DMS153 treated with DMSO at 0.1 percent for 48 hours (cell line): ENCODE measurements around the gene PPP1R13B.

Source experiments
- DNase-seq: peaks from one replicate; lab custom pipeline; 2025; ENCODE audit not compliant: unreplicated experiment; lab: John Stamatoyannopoulos, UW

The PPP1R13B gene

GRCh38 chr14:103745424-103745823 lies 102.0 kb downstream of the PPP1R13B start:
- no peak for DNase-seq

- no peak for DNase-seq
Measured at GRCh38 chr14:103744621-103745395, 102.6 kb downstream of the PPP1R13B start.

DNA sequence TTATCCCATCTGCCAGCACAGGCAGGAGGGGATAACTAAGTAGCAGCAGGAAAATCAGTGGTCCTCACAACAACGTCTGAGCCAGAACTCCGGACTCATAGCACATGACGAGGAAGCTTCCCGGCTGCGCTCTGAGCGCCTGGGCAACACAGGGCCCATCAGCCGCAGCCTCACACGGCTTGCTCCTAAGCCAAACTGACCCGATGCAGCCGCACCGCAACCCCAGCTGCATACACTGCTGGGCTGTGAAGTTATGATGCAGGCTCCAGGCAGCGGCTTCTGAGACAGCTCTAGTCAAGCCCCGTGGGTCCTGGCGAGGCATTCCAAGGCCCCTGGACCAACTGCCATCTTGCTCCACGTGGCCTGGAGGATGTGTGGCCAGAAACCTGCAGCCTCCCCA lies 103.7 kb downstream of the PPP1R13B start:
- DNase-seq, result no peak

DNA sequence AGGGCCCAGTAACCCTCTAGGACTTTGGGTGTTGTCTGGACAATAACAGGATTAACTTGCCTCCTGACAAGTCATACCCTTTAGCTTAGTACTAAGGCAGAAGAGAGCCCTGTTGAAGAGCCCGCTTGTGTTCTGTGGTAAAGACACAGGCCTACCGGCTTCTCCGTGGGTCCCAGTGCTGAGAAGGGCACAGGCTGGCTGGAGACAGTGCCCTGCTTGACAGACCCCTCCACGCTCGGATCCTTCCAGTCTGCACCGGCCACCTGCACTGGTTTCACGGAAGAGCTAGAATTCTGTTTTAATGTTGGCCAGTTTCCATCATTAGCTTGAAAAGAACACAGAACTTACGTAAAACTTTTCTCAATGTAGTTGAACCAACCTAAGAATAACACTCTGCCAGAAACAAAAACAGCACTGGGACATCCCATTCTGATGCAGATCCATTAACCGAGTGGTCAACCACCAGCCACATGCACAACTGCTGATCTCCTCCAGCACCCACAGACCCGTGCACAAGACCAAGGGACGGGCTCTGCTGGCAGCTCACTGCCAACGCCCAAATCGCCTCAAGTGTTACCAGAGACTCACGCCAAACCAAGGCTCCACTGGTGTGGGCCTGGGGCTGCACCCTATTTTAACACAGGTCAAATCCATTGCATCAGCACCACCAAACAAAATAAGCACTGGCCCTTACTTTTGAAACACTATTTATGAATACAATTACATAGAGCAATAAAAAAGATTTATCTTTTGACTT lies 104.7 kb downstream of the PPP1R13B start:
- DNase-seq, result no peak

GRCh38 chr14:103741876-103742275 lies 105.5 kb downstream of the PPP1R13B start:
- no peak for DNase-seq

DNA sequence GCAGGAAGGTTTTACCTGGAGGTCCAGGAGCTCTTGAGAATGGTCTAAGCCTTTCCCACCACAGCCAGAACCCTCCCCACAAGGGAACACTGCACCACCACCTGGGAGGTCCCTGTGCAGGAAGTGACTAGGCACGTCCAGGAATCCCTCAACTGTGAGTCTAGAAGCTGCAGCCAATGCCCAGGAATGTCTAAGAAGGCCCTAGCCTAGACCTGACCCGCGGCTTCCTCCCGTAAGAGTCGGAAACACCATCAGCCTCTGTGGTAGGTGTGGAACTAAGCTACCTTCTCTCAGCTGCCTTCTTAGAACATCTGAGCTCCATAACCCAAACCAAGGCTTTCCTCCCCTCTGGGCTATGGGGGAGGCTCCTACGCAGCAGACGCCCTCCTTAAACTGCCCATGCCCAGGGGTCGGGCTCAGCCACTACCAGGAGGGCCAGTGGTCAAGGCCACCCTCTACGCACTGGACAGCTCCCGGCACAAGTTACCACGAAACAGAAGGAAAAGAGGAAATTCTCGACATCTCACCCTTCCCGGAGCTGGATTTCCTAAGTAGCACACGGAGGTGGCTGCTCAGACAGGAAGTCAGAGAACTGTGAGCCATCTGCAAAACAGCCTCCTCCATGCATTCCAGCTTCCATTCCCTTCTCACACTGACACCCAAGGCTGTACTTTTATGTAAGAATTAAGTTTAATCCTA lies 106.2 kb downstream of the PPP1R13B start:
- DNase-seq, result no peak

DNA sequence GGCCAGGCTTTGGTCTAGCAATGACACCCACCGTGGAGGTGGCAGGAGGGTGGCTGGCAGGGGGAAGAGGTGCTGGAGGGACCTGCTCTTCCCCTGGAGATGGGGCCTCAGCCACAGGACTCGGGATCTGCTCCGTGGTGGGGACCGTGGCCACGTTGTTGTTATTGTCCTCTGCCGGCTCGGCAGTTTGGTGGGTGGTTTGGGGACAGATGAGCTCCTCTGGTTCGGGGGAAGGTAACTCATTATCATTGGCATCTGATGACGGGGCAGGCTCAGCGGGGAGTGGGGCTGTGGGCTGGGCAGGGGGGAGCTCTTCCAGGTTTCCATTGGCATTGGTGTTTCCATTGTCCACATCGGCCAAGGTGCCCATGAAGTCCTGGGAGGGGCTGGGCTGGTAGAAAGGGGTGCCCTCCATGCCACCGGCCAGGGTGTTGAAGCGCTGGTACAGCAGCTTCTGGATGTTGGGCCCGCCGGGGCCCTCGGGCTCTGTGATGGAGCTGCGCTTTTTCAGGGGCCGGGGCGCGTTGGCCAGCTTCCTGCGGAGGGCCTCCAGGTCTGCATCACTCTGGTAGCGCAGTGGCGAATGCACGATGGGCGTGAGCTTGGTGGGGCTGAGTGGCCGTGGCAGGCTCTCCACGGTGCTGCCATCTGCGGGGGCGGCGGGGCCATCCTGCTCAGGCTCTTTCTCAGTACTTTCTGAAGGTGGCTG lies 107.4 kb downstream of the PPP1R13B start:
- no peak for DNase-seq

DNA sequence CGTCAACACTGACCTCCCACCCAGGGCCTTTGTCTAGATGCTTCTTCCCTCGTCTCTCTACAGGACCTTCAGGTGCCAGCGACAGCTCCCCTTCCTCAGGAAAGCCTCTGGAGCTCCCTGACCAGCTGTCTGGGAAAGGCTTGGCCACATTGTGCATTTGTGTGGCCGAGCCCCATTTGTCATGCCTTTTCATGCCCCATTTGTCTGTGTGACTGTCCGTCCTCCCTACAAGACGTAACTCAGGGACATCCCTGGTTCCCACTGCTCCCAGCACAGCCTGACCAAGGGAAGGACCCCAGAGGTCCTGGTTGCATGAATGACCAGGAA lies 107.9 kb downstream of the PPP1R13B start:
- no peak for DNase-seq

GRCh38 chr14:103738701-103739451 lies 108.5 kb downstream of the PPP1R13B start:
- no peak for DNase-seq

- no peak for DNase-seq
Measured at GRCh38 chr14:103738166-103738565, 109.2 kb downstream of the PPP1R13B start.

GRCh38 chr14:103737432-103738045 lies 109.8 kb downstream of the PPP1R13B start:
- no peak for DNase-seq

GRCh38 chr14:103736546-103737431 lies 110.6 kb downstream of the PPP1R13B start:
- DNase-seq, result no peak

DNA sequence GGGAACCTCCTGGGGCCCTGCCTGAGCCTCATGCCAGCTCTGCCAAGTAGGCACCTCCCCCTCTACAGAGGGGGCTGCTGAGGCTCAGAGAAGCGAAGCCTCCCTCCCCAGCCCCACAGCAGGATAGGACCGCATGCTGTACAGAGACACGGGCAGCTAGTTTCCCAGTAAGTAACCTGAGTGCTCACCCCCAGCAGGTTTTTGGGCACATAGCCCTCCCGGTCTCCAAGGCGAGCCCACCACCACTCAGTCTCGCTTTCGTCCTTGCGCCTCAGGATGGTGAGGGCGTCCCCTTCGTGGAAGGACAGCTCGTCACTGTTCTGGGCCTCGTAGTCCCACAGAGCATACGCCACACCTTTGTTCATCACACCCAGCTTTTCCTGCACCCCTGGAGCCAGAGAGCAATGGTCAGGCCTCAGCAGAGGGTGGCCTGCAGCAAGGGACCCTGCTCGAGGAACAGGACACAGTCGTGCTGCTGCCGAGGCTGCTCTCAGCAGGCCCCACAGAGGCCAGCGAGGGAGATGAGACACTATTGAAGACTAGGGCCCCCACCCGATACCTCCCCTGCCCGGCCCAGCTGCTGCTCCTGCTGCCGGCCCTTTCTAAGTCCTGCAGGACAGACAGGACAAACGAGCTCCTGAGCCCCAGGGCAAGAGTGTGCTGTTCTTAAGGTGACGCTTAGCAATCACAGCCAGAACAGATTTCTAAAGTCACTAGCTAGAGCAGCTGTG lies 111.4 kb downstream of the PPP1R13B start:
- DNase-seq, result no peak

- DNase-seq, result no peak
Measured at GRCh38 chr14:103735439-103735814, 111.9 kb downstream of the PPP1R13B start.

GRCh38 chr14:103735022-103735421 lies 112.4 kb downstream of the PPP1R13B start:
- DNase-seq, result no peak

DNA sequence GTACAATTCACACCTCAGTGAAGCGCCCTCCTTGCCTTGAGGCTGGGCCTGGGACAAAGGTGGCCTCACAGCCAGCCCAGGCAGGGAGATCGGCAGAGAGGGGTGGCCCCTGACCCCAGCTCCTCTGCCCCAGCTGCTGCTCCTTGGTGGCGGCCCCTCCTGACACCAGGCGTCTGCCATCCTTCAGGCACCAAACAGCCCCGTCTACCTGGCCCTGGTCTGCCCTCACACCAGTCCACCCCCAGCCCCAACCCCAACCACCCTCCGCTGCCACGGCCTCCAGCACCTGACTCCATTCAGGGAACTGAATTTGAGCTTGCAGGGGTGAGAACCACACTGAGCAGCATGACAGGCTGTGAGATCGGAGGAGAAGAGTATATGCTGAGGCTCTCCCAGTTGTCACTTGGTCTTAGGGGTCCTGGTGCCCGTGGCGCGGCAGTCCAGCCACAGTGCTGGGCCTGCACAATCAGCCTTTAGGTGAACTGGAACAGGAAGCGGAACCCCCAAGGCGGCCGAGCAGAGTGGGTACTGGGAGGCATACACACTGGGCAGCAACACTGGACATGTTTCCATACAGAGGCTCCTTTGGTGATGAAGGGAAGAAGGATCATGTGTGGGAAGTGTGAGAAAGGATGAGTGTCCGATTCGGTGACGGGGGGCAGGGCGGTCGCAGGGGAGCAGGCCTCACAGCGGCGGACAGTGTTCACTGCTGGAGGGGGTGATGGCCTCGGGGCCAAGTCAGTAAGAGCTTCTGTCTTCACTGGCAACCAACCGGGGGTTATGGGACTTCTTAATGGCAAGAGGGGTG lies 113.1 kb downstream of the PPP1R13B start:
- no peak for DNase-seq

GRCh38 chr14:103733651-103734050 lies 113.7 kb downstream of the PPP1R13B start:
- DNase-seq, result no peak
